ENCODE data around the gene CD52. TPM values are rescaled to one million over a fixed set of nuclear protein-coding genes. Genes with fewer than 3 reads are reported as not detected.

Gene CD52
- total RNA-seq, 2 experiments from 2014 or later, result 582 to 608 TPM

- Histone ChIP-seq H3K36me3 (ENCODE audit: insufficient read depth, low read length) (peaks cover 21% of the 10 kb centered on the region), H3K4me3 (ENCODE audit: low read length) (peak overlapping the region; percentile 12), H3K27me3 (ENCODE audit: control insufficient read depth in 1 of 2, insufficient read depth in 2 of 2, low read length in 2 of 2) (no peaks in the 10 kb centered on the region), H3K27ac (ENCODE audit: low read depth in 1 of 2, low read length in 2 of 2) (peak overlapping the region; percentile 89 to 94), H3K9me3 (ENCODE audit: control insufficient read depth in 1 of 2, insufficient read depth in 1 of 2, low read length in 2 of 2) (no peaks in the 10 kb centered on the region), H3K4me1 (ENCODE audit: insufficient read depth, low read length) (peaks cover 100% of the 10 kb centered on the region)
- Mint-ChIP-seq H3K4me3 (peak overlapping the region; percentile 79), H3K27ac (peak overlapping the region; percentile 95), H3K27me3 (no peaks in the 10 kb centered on the region), H3K4me1 (ENCODE audit: low read depth) (peaks cover 98% of the 10 kb centered on the region), H3K36me3 (ENCODE audit: low read depth) (peaks cover 22% of the 10 kb centered on the region), H3K9me3 (no peaks in the 10 kb centered on the region)
- DNase-seq, result peak; percentile 51 to 93 (median 79)
- peak; percentile 49 for ATAC-seq (ENCODE audit: poor library complexity)
- intact Hi-C loops (cut with DNase I, micrococcal nuclease), result loop anchor here in 1 of 2 experiments (1.0 to 5.0 kb wide), 2 partner anchors 34 to 70 kb away; no protein-coding TSS in a partner anchor
- CTCF ChIA-PET, result interaction anchor here (1.8 to 8.8 kb wide), 6 partner anchors 8 to 104 kb away, joined by 7 to 223 read pairs (median 25); partner anchors contain the start of genes CD52, SH3BGRL3 and UBXN11
- POLR2A ChIA-PET, result interaction anchor here (0.7 to 20.7 kb wide), 15 partner anchors 8 to 213 kb away, joined by 3 to 977 read pairs (median 5); partner anchors contain the start of genes CD52, CEP85, DHDDS and HMGN2
- TF ChIP-seq CTCF (IDR thresholded peaks at IDR 0.05), result no peak
Measured at GRCh38 chr1:26287033-26287711, 30.6 kb upstream of the CD52 start.

DNA sequence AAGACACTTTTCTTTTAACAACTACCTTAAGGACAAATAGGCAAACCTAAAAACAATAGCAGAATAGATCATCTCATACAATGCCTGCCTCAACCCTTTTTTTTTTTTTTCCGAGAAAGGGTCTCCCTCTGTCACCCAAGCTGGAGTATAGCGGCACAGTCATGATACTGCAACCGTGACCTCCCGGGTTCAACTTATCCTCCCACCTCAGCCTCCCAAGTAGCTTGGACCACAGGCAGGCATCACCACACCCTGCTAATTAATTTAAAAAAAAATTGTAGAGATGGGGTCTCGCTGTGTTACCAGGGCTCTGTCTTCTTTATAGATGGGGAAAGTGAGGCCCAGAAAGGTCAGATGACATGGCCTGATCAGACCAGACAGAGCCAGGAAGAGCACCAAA lies 29.9 kb upstream of the CD52 start:
- Histone ChIP-seq H3K4me1 (ENCODE audit: insufficient read depth, low read length) (peaks cover 100% of the 10 kb centered on the region), H3K36me3 (ENCODE audit: insufficient read depth, low read length) (peaks cover 14% of the 10 kb centered on the region), H3K27me3 (ENCODE audit: control insufficient read depth in 1 of 2, insufficient read depth in 2 of 2, low read length in 2 of 2) (no peaks in the 10 kb centered on the region), H3K9me3 (ENCODE audit: control insufficient read depth in 1 of 2, insufficient read depth in 1 of 2, low read length in 2 of 2) (no peaks in the 10 kb centered on the region), H3K4me3 (ENCODE audit: low read length) (peak overlapping the region; percentile 12), H3K27ac (ENCODE audit: low read depth in 1 of 2, low read length in 2 of 2) (peak overlapping the region; percentile 89 to 94)
- POLR2A ChIA-PET, result interaction anchor here (1.0 to 20.7 kb wide), 12 partner anchors 8 to 213 kb away, joined by 3 to 977 read pairs (median 8); partner anchors contain the start of genes CD52, HMGN2, SH3BGRL3 and UBXN11
- intact Hi-C loops (cut with DNase I, micrococcal nuclease), result loop anchor here in 1 of 2 experiments (1.0 to 5.0 kb wide), 2 partner anchors 33 to 69 kb away; no protein-coding TSS in a partner anchor
- CTCF ChIA-PET, result interaction anchor here (1.8 to 8.8 kb wide), 7 partner anchors 8 to 103 kb away, joined by 5 to 223 read pairs (median 17); partner anchors contain the start of genes CD52, SH3BGRL3 and UBXN11
- H3K27me3 Mint-ChIP-seq, result no peaks in the 10 kb centered on the region
- ATAC-seq (ENCODE audit: poor library complexity), result no peak
- DNase-seq, result no peak
- peak overlapping the region; percentile 95 for H3K27ac Mint-ChIP-seq
- TF ChIP-seq CTCF (IDR thresholded peaks at IDR 0.05), result no peak
- H3K4me1 Mint-ChIP-seq (ENCODE audit: low read depth), result peaks cover 93% of the 10 kb centered on the region
- peaks cover 15% of the 10 kb centered on the region for H3K36me3 Mint-ChIP-seq (ENCODE audit: low read depth)
- no peaks in the 10 kb centered on the region for H3K9me3 Mint-ChIP-seq
- H3K4me3 Mint-ChIP-seq, result peak overlapping the region; percentile 79

DNA sequence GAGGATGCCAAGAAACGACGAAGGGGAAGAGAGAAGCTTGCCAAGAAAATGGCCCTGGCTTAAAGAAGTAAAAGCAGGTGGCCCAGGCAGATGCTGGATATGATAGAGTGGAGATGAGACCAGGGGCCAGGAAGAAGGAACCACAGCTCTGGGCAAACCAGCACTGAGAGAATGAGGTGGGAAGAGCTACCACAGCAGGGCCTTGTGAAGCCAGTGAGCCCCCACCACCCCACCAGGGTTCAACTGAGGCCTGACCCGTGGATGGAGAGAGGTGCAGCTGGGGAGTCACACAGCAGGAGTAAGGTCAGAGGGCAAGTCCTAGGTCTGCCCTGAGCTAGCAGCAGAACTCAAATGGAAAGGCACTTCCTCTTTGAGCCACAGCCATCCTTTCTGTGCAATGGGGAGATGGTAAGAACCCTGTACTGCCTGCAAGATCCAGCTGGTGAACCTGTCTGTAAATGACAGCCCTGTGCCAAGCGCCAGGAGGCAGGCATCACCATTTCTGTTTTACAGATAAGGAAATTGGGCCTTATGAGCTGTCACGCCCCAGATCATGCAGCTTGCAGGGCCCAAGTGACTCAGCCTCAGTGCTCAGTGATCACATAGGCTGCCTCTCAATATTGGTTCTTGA lies 29.3 kb upstream of the CD52 start:
- Histone ChIP-seq H3K27ac (ENCODE audit: low read depth in 1 of 2, low read length in 2 of 2) (peak overlapping the region; percentile 89 to 94), H3K4me3 (ENCODE audit: low read length) (no peak overlapping the region), H3K4me1 (ENCODE audit: insufficient read depth, low read length) (peaks cover 99% of the 10 kb centered on the region), H3K27me3 (ENCODE audit: control insufficient read depth in 1 of 2, insufficient read depth in 2 of 2, low read length in 2 of 2) (no peaks in the 10 kb centered on the region), H3K9me3 (ENCODE audit: control insufficient read depth in 1 of 2, insufficient read depth in 1 of 2, low read length in 2 of 2) (no peaks in the 10 kb centered on the region), H3K36me3 (ENCODE audit: insufficient read depth, low read length) (peaks cover 8% of the 10 kb centered on the region)
- H3K27ac Mint-ChIP-seq, result peak overlapping the region; percentile 95
- H3K36me3 Mint-ChIP-seq (ENCODE audit: low read depth), result peaks cover 9% of the 10 kb centered on the region
- peak in 13 of 14 experiments; percentile 51 to 84 (median 63) for DNase-seq
- ChIA-PET CTCF (interaction anchor here (0.6 to 8.8 kb wide), 11 partner anchors 9 to 129 kb away, joined by 3 to 223 read pairs (median 7); partner anchors contain the start of genes CD52, CEP85, SH3BGRL3 and UBXN11), POLR2A (interaction anchor here (0.5 to 20.7 kb wide), 13 partner anchors 9 to 1541 kb away, joined by 3 to 977 read pairs (median 6); partner anchors contain the start of genes CD52, DHDDS, HMGN2 and SH3BGRL3)
- peak overlapping the region; percentile 60 for H3K4me3 Mint-ChIP-seq
- H3K27me3 Mint-ChIP-seq, result no peaks in the 10 kb centered on the region
- TF ChIP-seq CTCF (IDR thresholded peaks at IDR 0.05), result no peak
- no peaks in the 10 kb centered on the region for H3K9me3 Mint-ChIP-seq
- peak; percentile 4 for ATAC-seq (ENCODE audit: poor library complexity)
- H3K4me1 Mint-ChIP-seq (ENCODE audit: low read depth), result peaks cover 90% of the 10 kb centered on the region
- intact Hi-C loops (cut with DNase I, micrococcal nuclease), result loop anchor here in 1 of 2 experiments (5.0 kb wide), 1 partner anchor 69 kb away; no protein-coding TSS in a partner anchor
